GM19193 (cell line): Measurements from ENCODE around the gene C20orf144.

Experiments used
- POLR2A ChIP-seq: IDR thresholded peaks from 4 replicates; pipeline ENCODE4 v1.6.1; 2011; ENCODE audit not compliant: insufficient read depth, insufficient read length; ENCODE audit errors: extremely low read depth

C20orf144 gene

DNA sequence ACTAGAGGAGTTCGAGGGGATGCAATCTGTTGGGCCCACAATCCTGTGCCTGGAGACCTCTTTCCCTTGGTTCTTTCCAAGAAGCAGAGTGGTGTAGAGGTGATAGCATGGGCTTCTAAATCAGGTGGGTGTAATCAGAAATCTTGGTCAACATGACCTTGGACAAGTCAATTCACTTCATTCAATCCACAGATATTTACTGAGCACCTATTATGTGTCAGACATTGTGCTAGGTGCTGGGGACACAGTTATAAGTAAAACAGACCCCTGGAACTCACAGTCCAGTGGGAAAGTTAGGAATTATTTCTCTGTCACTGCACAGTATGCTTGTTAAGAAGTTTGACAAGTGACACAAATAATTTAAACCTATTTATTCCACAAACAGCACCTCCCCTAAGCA is 27.4 kb downstream of the C20orf144 start:
- TF ChIP-seq POLR2A, result no peak

DNA sequence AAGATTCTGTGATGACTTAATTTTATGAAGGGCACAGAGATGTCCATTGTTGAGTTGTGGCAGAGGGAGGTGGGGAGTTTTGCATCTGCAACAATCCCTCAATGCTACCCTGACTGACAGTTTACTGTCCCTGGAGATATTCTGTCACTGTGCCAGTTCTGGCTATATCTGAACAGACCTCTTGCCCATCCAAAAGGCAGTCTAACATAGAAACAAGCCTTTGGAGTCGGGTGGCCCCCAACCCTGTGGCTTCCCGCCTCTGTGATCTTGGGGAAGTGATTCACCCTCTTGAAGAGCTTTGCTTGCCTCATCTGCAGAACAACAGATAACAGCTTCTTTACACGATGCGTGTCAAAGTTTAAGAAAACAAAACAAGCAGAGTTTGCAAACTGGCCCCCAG is 27.8 kb downstream of the C20orf144 start:
- no peak for TF ChIP-seq POLR2A

DNA sequence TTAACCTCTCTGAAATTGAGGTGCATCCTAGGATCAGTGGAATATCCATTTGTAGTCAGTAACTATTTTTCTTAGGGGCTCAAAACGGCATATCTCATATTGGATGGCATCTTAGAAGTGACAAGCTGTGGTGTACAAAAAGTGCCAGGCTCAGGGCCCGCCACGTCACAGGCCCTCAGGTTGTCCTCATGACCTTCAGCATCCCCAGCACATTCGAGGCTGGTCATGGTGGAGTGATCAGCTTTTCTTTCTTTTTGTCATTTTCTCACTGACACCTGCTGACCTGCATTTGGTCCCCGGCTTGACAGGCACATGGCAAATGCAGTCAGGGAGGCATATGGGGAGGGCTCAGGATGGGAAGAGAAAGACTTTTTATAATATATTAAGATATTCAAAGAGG is 31.2 kb downstream of the C20orf144 start:
- TF ChIP-seq POLR2A, result no peak

DNA sequence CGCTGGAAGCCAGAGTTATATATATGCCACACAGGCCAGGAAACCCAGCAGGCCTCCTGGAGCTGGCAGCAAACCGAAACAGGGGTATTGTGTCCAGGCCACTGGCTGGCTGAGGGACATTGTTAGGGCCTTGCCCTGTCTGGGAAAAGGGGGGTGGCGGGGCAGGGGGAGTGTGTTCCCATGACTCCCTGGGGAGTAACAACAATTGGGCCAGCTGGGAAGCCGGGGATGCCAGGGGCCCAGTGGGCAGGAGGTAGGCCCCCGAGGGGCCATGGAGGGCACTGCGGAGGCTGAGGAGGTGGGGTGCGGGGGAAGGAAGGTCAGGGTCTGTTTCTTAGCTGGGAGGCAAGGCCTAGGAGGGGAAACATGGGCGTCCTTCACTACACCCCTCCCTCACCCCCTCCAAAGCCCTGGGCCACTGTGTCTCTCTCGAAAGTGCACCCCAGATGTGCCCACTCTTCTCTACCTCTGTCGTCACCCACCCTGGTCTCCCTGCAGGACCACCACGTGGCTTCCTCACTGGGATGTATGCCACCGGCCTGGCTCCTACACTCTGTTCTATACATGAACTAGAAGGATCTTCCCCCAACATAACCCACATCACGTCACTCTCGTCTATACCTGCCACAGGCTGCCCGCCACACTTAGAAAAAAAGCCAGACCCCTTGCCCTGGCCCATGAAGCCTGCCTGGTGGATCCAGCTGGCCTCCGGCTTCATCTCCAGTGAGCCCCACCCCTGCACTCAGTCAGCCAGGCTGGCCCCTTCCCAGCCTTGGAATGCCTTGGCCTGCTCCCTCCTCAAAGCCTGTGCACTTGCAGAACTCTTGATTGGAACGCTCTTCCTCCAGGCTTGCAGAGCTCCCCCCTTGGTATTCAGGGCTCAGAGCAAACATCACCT is 31.9 kb downstream of the C20orf144 start:
- TF ChIP-seq POLR2A, result no peak

DNA sequence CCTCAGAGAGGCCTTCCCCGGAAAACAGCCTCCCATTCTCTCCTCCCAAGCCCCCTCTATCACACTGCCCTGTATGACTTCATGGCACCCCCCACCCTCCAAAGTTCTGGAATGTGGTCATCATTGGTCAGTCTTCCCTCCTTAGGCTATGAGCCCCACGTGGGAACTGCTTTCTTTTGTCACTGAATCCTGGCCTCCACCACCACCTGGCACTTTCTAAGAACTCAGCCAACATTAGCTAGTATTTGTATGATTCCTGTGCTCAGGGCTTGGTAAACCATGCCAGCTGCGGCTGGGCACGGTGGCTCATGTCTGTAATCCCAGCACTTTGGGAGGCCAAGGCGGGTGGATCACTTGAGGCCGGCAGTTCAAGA is 32.5 kb downstream of the C20orf144 start:
- TF ChIP-seq POLR2A, result no peak

DNA sequence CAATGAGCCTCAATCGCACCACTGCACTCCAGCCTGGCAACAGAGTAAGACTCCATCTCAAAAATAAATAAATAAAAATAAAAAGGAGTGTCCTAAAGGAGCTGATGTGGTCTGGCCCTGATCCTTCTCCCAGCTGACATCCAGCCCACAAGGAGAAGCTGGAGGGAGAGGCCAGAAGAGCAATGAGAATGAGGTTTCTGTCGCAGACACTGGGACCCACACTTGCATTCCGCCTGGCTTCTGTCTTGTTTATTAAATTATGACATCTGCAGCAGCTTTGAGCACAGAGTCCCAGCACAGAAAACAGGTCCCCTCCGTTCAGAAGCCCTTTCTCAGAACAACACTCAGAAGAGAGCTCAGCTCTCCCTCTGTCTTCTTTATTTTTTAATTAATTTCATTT is 34.3 kb downstream of the C20orf144 start:
- no peak for TF ChIP-seq POLR2A

DNA sequence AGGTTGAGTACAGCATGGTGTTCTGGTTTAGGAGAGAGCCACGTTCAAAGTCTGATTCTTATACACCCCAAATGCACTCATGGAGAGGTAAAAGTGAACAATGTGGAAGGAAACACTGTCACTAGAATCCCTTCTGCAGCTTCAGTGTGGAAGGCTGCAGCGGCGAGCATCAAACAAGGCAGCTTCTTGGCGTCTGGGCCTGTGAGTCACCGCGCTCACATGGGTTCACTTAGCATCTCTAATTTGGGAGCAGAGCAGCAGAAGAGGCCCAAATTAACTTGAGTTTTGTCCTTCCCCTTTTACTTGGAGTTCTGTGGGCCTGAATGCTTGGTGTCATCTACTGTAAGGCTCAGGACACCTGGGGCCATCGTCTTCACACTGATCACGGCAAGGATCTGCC is 35.0 kb downstream of the C20orf144 start:
- no peak for TF ChIP-seq POLR2A

DNA sequence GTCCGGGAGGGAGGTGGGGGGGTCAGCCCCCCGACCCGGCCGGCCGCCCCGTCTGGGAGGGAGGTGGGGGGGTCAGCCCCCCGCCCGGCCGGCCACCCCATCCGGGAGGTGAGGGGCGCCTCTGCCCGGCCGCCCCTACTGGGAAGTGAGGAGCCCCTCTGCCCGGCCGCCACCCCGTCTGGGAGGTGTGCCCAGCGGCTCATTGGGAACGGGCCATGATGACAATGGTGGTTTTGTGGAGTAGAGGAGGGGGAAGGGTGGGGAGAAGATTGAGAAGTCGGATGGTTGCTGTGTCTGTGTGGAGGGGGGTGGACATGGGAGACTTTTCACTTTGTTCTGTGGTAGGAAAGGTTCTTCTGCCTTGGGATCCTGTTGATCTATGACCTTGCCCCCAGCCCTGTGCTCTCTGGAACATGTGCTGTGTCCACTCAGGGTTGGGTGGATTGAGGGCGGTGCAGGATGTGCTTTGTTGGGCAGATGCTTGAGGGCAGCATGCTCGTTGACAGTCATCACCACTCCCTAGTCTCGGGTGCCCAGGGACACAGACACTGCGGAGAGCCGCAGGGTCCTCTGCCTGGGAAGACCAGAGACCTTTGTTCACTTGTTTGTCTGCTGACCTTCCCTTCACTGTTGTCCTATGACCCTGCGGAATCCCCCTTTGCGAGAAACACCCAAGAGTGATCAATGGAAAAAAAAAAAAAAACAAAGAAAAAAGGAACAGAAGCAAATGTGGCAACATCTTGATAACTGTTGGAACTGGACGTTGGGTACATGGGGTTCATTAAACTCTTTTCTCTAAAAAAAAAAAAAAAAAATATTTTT is 39.7 kb downstream of the C20orf144 start:
- TF ChIP-seq POLR2A, result no peak

DNA sequence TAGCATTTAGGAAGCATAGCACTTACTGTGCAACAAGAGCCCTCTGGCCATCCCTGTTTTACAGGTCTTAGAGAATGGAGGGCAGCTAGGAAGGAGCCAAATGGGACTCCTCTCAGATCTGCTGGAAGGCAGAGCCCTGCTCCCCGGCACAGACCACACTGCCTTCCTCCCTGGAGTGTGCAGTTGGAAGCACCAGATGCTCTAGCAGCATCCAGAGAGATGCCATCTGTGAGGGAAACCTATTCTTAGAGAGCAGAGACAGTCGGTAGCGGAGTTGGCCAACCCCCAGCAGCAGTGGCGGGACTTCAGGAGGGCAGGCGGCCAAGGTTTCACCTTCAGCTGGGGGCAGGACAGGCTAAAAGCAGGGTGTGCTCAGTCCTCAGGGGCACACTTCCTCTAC is 40.7 kb downstream of the C20orf144 start:
- no peak for TF ChIP-seq POLR2A

DNA sequence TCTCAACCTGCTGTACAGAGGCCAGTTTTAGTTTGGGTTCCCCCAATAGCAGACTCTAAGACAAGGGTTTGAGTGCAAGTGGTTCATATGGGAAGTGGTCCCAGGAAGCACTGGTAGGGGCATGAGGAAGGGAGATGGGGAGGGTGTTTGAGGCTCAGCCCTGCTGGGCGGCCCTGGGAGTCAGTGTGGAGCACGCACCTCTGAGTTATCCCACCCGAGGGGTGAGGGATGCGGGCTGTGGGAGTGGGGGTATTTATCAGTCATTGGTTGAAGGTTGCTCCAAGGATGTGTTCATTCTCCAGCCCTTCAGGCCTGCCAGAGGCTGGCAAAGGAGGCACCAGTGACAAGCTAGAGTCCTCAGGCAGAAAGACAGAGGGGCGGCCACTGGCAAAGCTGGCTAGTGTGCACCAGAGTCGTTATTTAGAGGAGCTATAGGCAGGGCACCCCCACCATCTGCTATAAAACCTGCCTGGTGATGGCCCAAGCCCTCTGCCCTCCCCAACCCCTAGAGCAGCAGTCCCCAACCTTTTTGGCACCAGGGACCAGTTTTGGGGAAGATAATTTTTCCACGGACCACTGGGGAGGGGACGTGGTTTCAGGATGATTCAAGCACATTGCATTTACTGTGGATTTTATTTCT is 41.5 kb downstream of the C20orf144 start:
- no peak for TF ChIP-seq POLR2A

DNA sequence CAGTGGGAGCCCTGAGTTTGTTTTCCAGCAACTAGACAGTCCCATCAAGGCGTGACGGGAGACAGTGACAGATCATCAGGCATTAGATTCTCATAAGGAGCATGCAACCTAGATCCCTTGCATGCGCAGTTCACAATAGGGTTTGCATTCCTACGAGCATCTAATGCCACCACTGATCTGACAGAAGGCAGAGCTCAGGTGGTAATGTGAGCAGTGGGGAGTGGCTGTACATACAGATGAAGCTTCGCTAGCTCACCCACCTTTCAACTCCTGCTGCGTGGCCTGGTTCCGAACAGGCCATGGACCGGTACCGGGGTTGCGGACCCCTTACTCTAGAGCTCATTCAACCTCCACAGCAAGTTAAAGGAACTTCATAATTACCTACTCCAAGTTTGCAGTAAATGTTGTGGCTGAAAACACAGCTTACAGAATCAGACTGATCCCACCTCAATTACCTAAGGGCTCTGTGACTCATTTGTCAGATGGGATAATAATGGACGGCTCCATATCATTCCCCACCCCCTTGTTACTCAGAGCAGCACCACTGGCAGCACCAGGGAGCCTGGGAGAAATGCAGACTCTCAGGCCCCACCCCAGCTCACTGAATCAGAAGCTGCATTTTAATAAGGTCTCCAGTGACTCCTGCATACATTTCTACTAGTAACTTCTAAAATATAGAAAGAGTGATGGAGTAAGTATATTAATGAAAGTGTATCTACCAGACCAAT is 42.2 kb downstream of the C20orf144 start:
- TF ChIP-seq POLR2A, result no peak

DNA sequence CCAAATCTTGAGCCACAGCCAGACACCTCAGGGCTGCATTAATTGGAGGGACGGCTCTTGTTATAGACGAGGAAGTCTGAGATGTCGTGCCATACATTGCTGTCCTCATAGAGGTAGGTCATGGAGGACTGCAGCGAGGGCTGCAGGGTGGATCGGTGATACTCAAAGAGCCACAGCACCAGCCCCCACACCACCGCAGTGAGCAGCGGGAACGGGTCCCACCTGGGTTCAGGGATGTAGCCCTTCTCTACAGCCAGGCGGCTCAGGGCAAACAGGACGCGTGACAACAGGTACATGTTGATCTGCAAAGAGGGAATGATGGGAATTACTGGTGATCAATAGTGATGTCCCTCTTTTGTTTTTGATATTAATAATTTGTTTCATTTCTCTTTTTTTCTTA is 45.5 kb downstream of the C20orf144 start:
- no peak for TF ChIP-seq POLR2A

DNA sequence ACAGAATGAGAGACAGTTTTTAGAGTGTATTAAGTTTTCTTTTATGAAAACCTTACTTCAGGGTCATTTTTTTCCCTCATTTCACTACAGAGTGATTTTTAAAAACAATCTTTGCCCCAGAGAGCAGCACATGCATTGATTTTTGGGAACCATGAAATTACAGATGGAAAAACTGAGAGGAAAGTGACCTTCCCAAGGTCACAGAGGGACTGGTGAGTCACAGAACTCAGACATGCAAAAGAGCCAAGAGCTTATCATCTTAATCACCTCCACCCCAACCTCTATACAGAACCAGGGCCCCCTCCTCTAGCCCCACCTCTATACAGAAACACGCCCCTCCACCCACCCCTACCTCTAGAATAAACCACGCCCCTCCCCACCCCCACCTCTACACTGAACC is 47.3 kb downstream of the C20orf144 start:
- TF ChIP-seq POLR2A, result no peak

DNA sequence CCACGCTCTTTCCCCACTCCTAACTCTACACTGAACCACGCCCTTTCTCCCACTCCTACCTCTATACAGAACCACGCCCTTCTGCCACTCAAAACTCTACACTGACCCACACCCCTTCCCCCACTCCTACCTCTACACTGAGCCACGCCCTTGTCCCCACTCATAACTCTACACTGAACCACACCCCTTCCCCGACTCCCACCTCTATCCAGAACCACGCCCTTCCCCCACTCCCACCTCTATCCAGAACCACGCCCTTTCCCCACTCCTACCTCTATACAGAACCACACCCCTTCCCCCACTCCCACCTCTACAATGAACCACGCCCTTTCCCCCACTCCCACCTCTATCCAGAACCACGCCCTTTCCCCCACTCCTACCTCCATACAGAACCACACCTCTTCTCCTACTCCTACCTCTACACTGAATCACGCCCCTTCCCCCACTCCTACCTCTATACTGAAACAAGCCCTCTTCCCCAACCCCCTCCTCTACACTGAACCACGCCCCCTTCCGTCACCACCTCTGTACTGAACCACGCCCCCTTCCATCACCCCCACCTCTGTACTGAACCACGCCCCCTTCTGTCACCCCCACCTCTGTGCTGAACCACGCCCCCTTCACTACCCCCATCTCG is 47.9 kb downstream of the C20orf144 start:
- no peak for TF ChIP-seq POLR2A

DNA sequence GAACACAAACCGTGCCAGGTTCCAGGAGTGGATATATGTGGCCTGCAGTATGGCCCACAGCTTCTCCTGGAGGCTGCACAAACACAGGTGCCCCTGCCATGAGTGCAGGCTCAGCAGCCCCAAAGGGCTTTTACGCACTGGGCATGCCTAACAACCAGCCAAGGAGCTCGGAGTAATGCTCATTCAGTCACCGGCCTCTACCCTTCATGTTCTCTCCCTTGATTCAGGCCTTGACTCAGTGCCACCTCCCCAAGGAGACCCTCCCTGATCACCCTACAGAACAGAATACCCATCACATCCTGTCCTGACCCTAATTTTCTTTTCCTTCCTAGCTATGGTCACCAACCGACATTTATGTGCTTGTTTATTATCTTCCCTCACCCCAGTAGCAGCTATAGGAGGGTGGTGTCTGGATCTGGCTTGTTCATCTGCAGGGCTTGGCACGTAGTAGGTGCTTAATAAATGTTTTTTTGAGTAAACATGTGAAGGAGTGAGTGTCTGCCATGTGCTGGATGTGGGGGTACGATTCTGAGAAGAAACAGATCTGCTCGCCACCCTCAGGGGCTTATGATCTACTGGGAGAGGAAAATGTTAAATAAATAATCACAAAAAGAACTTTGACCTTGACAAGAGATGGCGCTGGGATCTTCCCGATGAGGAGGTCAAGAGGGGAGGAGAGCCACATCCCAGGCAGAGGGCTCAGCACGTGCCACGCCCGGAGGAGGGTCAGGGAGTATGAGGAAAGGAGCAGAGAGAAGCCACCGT is 48.7 kb downstream of the C20orf144 start:
- no peak for TF ChIP-seq POLR2A

DNA sequence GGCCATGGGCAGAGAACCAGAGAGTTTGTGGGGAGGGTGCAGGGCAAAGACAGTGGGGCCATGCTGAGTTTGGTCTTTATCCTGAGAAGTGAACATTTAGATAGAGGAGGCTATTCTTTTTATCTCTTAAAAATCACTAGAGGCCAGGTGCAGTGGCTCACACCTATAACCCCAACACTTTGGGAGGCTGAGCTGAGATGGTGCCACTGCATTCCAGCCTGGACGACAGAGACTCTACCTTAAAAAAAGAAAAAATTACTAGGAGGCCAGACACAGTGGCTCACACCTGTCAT is 49.3 kb downstream of the C20orf144 start:
- TF ChIP-seq POLR2A, result no peak
